K562 (cell line): ENCODE data around the gene NR3C2. TPM values are rescaled to one million over a fixed set of nuclear protein-coding genes. Genes with fewer than 3 reads are reported as not detected.

Source experiments
- ATAC-seq: fragments of 200-7000 bp; cut with Tn5 transposase; 3 replicates; pipeline ENCODE4 v1.9.1; 2020; ENCODE audit warnings: moderate library complexity
- BruUV-seq: library from RNA; stranded (reverse); fragments of 400-500 nt; replicated peaks from 2 replicates; lab custom pipeline; 2021; lab: Mats Ljungman, UMichigan
- CTCF ChIA-PET: fragments of 300-600 bp; formaldehyde crosslinking; extraction: SDS; loops from one replicate; lab custom pipeline; 2021; ENCODE audit warnings: low intra/inter-chr PET ratio; lab: Yijun Ruan, JAX
- POLR2A ChIA-PET: fragments of 300-600, 350-650 bp; sonication (Branson Sonifier 250); formaldehyde crosslinking; extraction: SDS; loops from one replicate; lab custom pipeline; 2021; ENCODE audit warnings: antibody characterized with exemption, inconsistent platforms; lab: Yijun Ruan, JAX
- DNase-seq, 4 experiments: peaks; one replicate each; pipeline versions ENCODE4 v3.0.0 to v3.0.0-alpha.2; 2011 to 2018; ENCODE audit warnings: low spot score in 3 of 4, mixed read lengths in 3 of 4; ENCODE audit errors: extremely low read depth in 1 of 4
- FAIRE-seq: peaks from 2 replicates; lab custom pipeline; 2011; peaks lifted over from hg19 to GRCh38; lab: Jason Lieb, UNC
- H2AFZ ChIP-seq: 2 replicates; pipeline ENCODE4 v1.6.0; 2011; ENCODE audit warnings: low read depth, low read length, control low read depth, inconsistent platforms
- H3K27ac ChIP-seq: fragments of 200-600 bp; 3 replicates; pipeline ENCODE4 v1.8.0; 2011; ENCODE audit warnings: low read depth, mild to moderate bottlenecking, control low read depth, inconsistent platforms, low read length, moderate library complexity, mixed read lengths; ENCODE audit errors: extremely low read depth
- H3K27me3 ChIP-seq, 2 experiments: fragments of 300-600 bp in 1 of 2; 2 replicates in 1 of 2; 3 replicates in 1 of 2; pipeline versions ENCODE4 v1.6.0 to v1.8.0; 2011; ENCODE audit warnings: inconsistent platforms in 2 of 2, low read length in 2 of 2, mild to moderate bottlenecking in 1 of 2, mixed read lengths in 1 of 2, moderate library complexity in 1 of 2; ENCODE audit not compliant: control insufficient read depth in 2 of 2, insufficient read depth in 2 of 2
- H3K36me3 ChIP-seq: fragments of 300-600 bp; 3 replicates; pipeline ENCODE4 v1.8.0; 2011; ENCODE audit warnings: mild to moderate bottlenecking, low read length, inconsistent platforms; ENCODE audit not compliant: control insufficient read depth, insufficient read depth
- H3K4me1 ChIP-seq, 2 experiments: fragments of 200-600 bp in 1 of 2; replicated peaks in 1 of 2; 2 replicates in 1 of 2; 3 replicates in 1 of 2; pipeline versions ENCODE4 v1.5.1 to v1.8.0; 2011; ENCODE audit warnings: inconsistent platforms in 2 of 2, low read length in 2 of 2, mild to moderate bottlenecking in 1 of 2, mixed read lengths in 1 of 2, moderate library complexity in 1 of 2; ENCODE audit not compliant: control insufficient read depth in 2 of 2, insufficient read depth in 2 of 2
- H3K4me2 ChIP-seq: 2 replicates; pipeline ENCODE4 v1.6.1; 2011; ENCODE audit warnings: low read length, control low read depth, inconsistent platforms, mixed read lengths; ENCODE audit not compliant: insufficient read depth
- H3K4me3 ChIP-seq: fragments of 200-600 bp; sonication (generic), shearing (Covaris generic); 2 replicates; pipeline ENCODE4 v1.5.1; 2016; ENCODE audit warnings: control low read depth, inconsistent platforms
- H3K79me2 ChIP-seq: fragments of 200-600 bp; 3 replicates; pipeline ENCODE4 v1.8.0; 2011; ENCODE audit warnings: low read length, inconsistent platforms; ENCODE audit not compliant: control insufficient read depth, insufficient read depth
- H3K9ac ChIP-seq, 2 experiments: 2 replicates each; pipeline versions ENCODE4 v1.6.0 to v1.6.1; 2011; ENCODE audit warnings: low read depth in 2 of 2, low read length in 2 of 2, control low read depth in 1 of 2, inconsistent platforms in 1 of 2, mild to moderate bottlenecking in 1 of 2, mixed read lengths in 1 of 2; ENCODE audit not compliant: insufficient read depth in 1 of 2
- H3K9me1 ChIP-seq: one replicate; pipeline ENCODE4 v1.6.0; 2011; ENCODE audit warnings: inconsistent platforms, mild to moderate bottlenecking, low read length, moderate library complexity; ENCODE audit not compliant: control insufficient read depth, insufficient read depth
- H3K9me3 ChIP-seq: replicated peaks from 2 replicates; pipeline ENCODE4 v1.5.1; 2011; ENCODE audit warnings: low read depth, low read length, inconsistent platforms; ENCODE audit not compliant: control insufficient read depth, insufficient read depth
- H4K20me1 ChIP-seq: replicated peaks from 2 replicates; pipeline ENCODE4 v1.6.1; 2011; ENCODE audit warnings: low read length, inconsistent platforms, mixed read lengths; ENCODE audit not compliant: control insufficient read depth, insufficient read depth
- CEBPG ChIP-seq, 3 experiments: fragments of 200-800 bp in 1 of 3; sonication (Bioruptor generic) in 1 of 3; sonication (generic) in 1 of 3; formaldehyde crosslinking in 1 of 3; IDR thresholded peaks in 2 of 3; conservative IDR thresholded peaks in 1 of 3; 2 replicates each; pipeline versions ENCODE4 v1.6.1 to v1.8.0; 2016 to 2022; ENCODE audit warnings: missing compliant biosample characterization in 2 of 3, missing genetic modification characterization in 2 of 3, mild to moderate bottlenecking in 1 of 3, missing genetic modification reagents in 1 of 3
- CSDE1 ChIP-seq, 2 experiments: fragments of 450-650 bp; IDR thresholded peaks; 2 replicates each; pipeline ENCODE4 v1.6.1; 2016; ENCODE audit warnings: mild to moderate bottlenecking in 1 of 2
- RAD51 ChIP-seq: fragments of 450-650 bp; IDR thresholded peaks from 2 replicates; pipeline ENCODE4 v1.7.1; 2016; ENCODE audit warnings: low read depth, mild to moderate bottlenecking, borderline replicate concordance
- SRF ChIP-seq, 2 experiments: fragments of 250-450, 450-650 bp in 1 of 2; sonication (Bioruptor Pico) in 1 of 2; sonication (generic) in 1 of 2; formaldehyde crosslinking; IDR thresholded peaks; 2 replicates each; pipeline versions ENCODE4 v1.5.0 to v1.5.1; 2020 to 2022; ENCODE audit warnings: mild to moderate bottlenecking in 1 of 2, missing genetic modification reagents in 1 of 2
- SUPT5H ChIP-seq: fragments of 450-650 bp; IDR thresholded peaks from 2 replicates; pipeline ENCODE4 v1.6.1; 2016
- TCF7L2 ChIP-seq: fragments of 150-350 bp; IDR thresholded peaks from 2 replicates; pipeline ENCODE4 v1.6.1; 2016; ENCODE audit warnings: low read depth, mild to moderate bottlenecking, low read length, moderate library complexity
- ZNF408 ChIP-seq: fragments of 250-450 bp; sonication (Bioruptor Pico); IDR thresholded peaks from 2 replicates; pipeline ENCODE4 v1.4.0; 2020; ENCODE audit warnings: low read depth, mild to moderate bottlenecking, moderate library complexity
- ZNF76 ChIP-seq: fragments of 250-450 bp; sonication (Bioruptor Pico); IDR thresholded peaks from 2 replicates; pipeline ENCODE4 v1.4.0; 2020; ENCODE audit warnings: mild to moderate bottlenecking, moderate library complexity, borderline replicate concordance
- WGBS: fragments of 100-300 bp; shearing (Covaris generic); methylation state at CpG from one replicate; pipeline ENCODE4 v1.1.6; 2016; ENCODE audit warnings: low coverage, mixed read lengths; ENCODE audit not compliant: insufficient coverage; ENCODE audit errors: missing lambda C conversion rate; 5-methylcytosine and 5-hydroxymethylcytosine counted together
- in situ Hi-C: fragments of 300-500 bp; cut with MboI; formaldehyde crosslinking; loops from 4 replicates; pipeline ENCODE4 v1.15.0; 2018; ENCODE audit warnings: inconsistent platforms, mixed read lengths
- intact Hi-C: fragments of 100-400 bp; cut with micrococcal nuclease; formaldehyde crosslinking; loops from 2 replicates; pipeline ENCODE4 v1.14.2; 2022
- polyA plus RNA-seq, 8 experiments: library from polyadenylated mRNA; depleted of rRNA in 4 of 8; stranded (reverse) in 5 of 8; unstranded in 3 of 8; fragments of >200 nt; fragmentation: Nextera tagmentation in 2 of 8; fragmentation: Illumina TruSeq in 1 of 8; extraction: Ambion mirVana in 2 of 8; extraction: Trizol in 1 of 8; gene quantifications; 2 replicates each; pipeline versions ENCODE4 v1.2.1 to v1.2.3, GENCODE V29; 2011 to 2014; ENCODE audit warnings: inconsistent platforms in 1 of 8, missing spikeins in 1 of 8
- total RNA-seq, 7 experiments: library from RNA; depleted of rRNA in 6 of 7; stranded (reverse); fragments of >200 nt in 6 of 7; fragmentation: Illumina TruSeq in 2 of 7; extraction: Trizol in 2 of 7; gene quantifications; 2 replicates each; pipeline versions ENCODE4 v1.2.1 to v1.2.3, GENCODE V29; 2011 to 2021; ENCODE audit warnings: low replicate concordance in 1 of 7
- TF ChIP-seq, protein P1 (sequence below): fragments of 450-650 bp; IDR thresholded peaks from 2 replicates; pipeline ENCODE4 v1.6.1; 2016; ENCODE audit warnings: borderline replicate concordance
- TF ChIP-seq, protein P2 (sequence below): fragments of 450-650 bp; formaldehyde crosslinking; IDR thresholded peaks from 2 replicates; pipeline ENCODE4 v1.4.0; 2020; ENCODE audit warnings: mild to moderate bottlenecking

The NR3C2 gene
- total and polyA plus RNA-seq, 9 of the 15 experiments (the other 6 are each of a cell fraction or from before 2014, with no cell fraction given) = 0.01 to 0.28 (median 0.16) TPM; not detected in 2

DNA sequence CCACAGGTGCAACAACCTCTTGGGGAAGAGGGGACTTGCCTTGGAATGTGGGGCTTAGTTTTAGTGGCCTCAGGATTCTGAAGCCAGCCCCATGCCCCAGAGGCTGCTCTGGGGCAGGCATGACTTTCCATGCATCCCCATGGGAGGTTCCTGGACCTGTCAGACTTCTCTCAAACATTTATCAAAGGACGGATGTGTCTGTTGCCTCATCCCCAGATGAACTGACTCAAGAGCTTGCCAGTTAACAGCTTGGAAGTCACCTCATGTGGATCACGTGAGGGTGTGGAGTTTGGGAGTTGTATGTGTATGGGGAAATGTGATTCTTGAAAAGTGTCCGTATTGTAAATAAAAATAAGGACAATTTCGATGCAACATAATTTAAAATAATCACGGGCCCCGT, 368.9 kb downstream of the NR3C2 start:
- Histone ChIP-seq H2AFZ (no peak overlapping the region), H3K36me3 (no peaks in the 10 kb centered on the region), H3K79me2 (no peaks in the 10 kb centered on the region), H3K9ac (no peak overlapping the region), H3K9me1 (no peaks in the 10 kb centered on the region), H3K4me2 (no peak overlapping the region), H3K27me3 (no peaks in the 10 kb centered on the region), H4K20me1 (no peaks in the 10 kb centered on the region), H3K27ac (no peak overlapping the region), H3K9me3 (no peaks in the 10 kb centered on the region), H3K4me3 (no peak overlapping the region), H3K4me1 (no peaks in the 10 kb centered on the region)
- DNase-seq = no peak
- CTCF ChIA-PET = no interaction called here
- no TSS peak for BruUV-seq
- no peak for FAIRE-seq
- no peak for TF ChIP-seq ZNF76
- no peak for TF ChIP-seq CSDE1 (IDR thresholded peaks at IDR 0.05)
- no peak for TF ChIP-seq TCF7L2
- TF ChIP-seq SRF (CRISPR knock-in tag; IDR thresholded peaks at IDR 0.05) = no peak
- no peak for TF ChIP-seq CEBPG (CRISPR knock-in tag; IDR thresholded peaks at IDR 0.05)
- no peak for TF ChIP-seq CEBPG (tag; conservative IDR thresholded peaks at IDR 0.05 in 1 of 2, IDR thresholded peaks at IDR 0.05 in 1 of 2)
- TF ChIP-seq, protein P1, sequence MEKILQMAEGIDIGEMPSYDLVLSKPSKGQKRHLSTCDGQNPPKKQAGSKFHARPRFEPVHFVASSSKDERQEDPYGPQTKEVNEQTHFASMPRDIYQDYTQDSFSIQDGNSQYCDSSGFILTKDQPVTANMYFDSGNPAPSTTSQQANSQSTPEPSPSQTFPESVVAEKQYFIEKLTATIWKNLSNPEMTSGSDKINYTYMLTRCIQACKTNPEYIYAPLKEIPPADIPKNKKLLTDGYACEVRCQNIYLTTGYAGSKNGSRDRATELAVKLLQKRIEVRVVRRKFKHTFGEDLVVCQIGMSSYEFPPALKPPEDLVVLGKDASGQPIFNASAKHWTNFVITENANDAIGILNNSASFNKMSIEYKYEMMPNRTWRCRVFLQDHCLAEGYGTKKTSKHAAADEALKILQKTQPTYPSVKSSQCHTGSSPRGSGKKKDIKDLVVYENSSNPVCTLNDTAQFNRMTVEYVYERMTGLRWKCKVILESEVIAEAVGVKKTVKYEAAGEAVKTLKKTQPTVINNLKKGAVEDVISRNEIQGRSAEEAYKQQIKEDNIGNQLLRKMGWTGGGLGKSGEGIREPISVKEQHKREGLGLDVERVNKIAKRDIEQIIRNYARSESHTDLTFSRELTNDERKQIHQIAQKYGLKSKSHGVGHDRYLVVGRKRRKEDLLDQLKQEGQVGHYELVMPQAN = no peak
- TF ChIP-seq, protein P2, sequence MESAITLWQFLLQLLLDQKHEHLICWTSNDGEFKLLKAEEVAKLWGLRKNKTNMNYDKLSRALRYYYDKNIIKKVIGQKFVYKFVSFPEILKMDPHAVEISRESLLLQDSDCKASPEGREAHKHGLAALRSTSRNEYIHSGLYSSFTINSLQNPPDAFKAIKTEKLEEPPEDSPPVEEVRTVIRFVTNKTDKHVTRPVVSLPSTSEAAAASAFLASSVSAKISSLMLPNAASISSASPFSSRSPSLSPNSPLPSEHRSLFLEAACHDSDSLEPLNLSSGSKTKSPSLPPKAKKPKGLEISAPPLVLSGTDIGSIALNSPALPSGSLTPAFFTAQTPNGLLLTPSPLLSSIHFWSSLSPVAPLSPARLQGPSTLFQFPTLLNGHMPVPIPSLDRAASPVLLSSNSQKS (CRISPR knock-in tag) = no peak
- TF ChIP-seq ZNF408 (CRISPR knock-in tag) = no peak
- TF ChIP-seq RAD51 = no peak
- no peak for TF ChIP-seq SUPT5H
- no peak for ATAC-seq
- 0% methylated on average over 3 of the region's 6 CpGs for WGBS
- intact Hi-C loops = no loop called here
- POLR2A ChIA-PET = no interaction called here
- in situ Hi-C loops = no loop called here
